NCI-H345 (cell line): Measurements from ENCODE around the gene BCAS1.
A peak's percentile ranks its signal among the peaks of the same experiment; 100 is the strongest.
"Not testable (repeated sequence)": the region's sequence is repeated elsewhere in the genome, so short reads cannot be mapped to it uniquely, and the experiment has no call there.

ENCODE experiments used
- DNase-seq: peaks from one replicate; lab custom pipeline; 2025; lab: John Stamatoyannopoulos, UW

The BCAS1 gene

DNA sequence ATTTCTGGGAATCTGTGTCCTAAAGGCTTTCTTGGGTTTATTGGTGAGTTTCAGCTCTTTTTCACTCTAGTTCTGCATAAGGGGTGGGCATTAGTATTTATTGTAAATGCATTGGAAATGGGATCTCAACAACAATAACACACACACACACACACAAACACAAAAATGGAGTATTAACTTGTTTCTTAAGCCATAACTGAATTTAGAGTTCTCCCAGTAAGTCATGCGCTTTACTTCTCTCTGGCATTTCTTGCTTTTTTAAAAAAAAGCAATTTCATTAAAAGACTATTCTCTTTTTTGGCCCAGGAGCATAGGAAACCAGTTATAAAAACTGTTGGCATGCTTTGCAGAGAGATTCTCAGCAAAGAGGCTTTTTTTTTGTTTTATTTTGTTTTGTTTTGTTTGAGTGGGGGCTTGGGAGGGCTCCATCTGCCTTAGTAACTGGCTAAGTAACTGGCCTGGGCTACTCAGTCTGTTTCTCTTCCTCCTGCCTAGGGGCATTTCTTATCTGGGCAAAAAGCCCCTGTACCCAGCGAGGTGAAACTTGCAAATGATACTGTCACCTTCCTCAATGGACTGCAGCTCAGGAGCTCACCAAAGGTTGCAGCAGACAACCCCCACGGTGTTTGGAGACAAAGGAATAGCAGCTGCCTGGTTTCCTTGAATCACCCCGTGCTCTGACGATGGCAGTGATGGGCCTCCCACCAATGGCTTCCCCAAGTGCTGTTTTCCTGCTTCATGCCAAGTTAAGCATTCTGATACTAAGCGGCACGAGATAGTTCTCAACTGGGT, 128.5 kb downstream of the BCAS1 start:
- no peak for DNase-seq

DNA sequence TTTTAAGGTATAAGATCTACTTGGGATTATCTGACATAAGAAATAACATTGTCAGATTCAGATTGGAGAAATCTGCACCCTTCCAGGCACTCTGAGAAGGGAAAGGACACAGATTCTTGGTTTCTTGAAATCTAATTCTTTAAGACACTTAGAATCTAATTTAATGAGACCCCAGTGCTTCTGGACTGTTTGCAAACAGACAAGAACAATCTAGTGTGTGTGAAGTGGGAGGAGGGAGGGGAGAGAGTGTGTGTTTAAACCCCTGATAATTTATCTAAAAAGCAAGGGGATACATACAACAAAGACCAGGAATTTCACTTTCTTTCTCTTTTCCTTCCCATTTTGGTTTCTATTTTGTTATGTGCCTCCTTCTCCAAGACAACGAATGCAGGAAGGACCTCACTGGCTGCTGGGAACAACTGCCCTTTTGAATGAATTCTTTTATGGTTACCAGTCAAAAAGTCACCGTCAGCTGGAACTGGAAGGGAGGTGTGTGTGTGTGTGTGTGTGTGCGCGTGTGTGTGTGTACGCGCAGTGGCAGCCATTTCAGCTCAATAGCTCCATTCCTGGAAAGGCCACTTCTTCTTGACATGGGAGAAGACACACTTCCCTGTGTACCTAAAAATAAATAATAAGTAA, 129.4 kb downstream of the BCAS1 start:
- no peak for DNase-seq

DNA sequence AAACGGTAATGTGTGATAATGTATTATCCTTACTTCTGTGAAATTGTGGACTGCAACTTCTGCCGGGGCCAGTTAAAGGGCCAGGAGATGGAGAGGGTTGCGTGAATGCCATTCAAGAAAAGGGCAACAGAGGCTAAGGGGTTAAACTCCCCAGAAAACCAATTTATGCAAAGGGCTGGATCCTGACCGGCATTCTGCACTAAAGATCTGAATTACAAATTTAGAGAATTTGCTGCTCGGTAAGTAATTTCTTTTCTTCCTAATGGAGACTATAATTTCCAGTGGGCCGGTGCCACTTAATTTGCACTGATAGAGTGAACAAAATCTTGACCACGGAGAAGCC, 130.1 kb downstream of the BCAS1 start:
- no peak for DNase-seq

DNA sequence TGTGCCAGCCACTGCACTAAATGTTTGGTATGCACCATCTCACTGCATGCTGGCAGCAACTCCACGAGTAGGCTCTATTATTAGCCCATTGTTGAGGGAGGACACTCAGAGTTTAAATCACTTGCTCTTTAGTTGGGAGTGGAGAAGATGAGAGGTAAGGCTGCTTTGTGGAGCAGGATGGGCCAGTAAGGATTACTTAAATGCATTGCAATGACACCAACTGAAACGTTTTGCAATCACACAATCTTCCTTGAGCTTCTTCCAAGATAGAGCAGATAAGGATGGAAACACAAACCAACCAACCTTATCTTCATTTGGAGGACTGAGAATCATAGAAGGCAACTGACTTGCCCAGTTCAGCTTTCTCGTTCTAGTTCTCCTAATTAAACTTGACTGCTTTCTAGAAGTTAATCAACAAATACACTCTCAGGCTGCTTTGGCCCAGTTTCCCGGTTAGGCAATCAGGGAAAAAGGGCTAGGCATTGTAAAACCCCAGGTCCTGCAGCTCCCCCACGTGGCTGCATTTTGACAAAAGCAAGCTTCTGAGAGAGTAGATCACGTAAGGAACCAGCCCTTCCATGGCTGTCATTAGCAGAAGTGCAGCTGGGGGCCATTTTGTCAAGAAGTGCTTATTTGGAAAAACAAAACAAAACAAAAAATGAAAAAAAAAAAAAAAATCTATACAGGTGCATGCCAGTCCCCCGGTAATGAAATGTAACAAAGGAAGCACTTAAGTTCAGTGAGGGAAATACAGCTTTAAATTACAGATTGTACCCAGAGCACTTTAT, 130.6 kb downstream of the BCAS1 start:
- DNase-seq = peak; percentile 6

DNA sequence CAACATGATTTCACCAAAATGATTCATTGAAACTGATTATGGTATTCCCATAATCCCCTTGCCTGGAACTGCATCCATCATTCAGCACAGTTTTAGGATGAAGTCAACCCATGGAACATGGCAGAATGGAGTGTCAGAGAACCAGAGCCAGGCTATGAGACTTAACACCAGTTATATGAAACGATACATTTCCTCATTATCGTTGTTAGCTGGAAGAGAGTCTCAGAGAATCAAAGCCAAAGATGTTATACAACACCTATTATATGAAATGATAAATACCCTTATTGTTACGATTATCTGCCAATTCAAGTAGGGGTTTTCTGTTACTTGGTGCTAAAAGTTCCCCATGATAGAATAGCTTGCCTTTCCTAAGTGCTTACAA, 131.2 kb downstream of the BCAS1 start:
- no peak for DNase-seq

DNA sequence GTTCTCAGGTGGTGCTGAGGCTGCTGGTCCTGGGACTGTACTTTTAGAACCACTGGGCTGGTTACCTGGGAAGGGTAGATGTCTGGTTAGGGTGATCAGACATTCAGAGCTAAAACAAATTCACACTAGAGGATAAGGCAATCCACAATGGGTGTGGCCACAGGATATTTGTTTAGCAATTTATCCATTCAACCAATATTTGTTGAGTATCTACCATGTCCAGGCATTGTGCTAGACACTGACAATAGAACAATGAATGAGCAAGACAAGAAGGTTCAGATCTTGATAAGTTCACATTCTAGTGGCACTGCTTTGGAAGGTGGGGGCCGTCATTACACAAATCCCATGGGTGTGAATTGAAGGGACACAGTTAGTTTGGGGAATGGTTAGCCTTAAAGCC, 131.7 kb downstream of the BCAS1 start:
- no peak for DNase-seq

DNA sequence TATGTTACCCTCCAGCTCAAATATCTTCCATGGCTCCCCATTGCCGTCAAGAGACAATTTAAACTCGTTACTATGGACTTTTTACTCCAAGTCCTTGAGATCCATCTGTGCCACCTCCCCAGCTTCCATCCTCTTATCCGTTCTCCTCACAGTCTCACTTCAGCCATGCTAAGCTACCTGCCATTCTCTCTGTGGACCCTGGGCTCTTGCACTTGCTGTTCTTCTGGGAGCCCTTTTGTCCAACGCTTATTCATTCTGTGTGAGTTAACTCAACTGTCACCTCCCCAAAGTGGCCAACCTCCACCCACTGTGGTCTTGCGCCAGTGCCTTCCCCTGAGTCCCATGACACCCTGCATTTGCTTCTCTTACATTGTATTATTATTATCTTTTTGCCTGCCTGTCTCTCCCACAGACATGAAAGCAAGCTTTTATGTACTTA, 132.4 kb downstream of the BCAS1 start:
- DNase-seq = no peak

DNA sequence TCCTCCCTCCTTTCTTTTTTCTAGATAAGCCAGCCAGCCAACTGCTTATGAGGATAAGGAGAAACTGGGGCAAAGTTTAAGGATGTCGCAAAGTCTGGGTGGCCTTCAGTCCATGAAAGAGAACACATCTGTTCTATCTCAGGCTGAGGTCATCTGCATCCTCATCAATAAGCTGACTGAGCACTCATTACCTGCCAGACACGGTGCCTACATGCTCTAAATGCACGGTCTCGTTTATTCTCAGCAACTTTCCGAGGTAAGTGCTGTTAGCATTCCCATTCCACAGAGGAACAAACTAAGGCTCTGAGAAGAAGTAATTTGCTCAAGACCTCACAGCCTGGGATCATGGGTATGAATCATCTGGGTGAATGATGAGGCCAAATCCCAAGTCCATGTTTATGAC, 133.1 kb downstream of the BCAS1 start:
- no peak for DNase-seq

DNA sequence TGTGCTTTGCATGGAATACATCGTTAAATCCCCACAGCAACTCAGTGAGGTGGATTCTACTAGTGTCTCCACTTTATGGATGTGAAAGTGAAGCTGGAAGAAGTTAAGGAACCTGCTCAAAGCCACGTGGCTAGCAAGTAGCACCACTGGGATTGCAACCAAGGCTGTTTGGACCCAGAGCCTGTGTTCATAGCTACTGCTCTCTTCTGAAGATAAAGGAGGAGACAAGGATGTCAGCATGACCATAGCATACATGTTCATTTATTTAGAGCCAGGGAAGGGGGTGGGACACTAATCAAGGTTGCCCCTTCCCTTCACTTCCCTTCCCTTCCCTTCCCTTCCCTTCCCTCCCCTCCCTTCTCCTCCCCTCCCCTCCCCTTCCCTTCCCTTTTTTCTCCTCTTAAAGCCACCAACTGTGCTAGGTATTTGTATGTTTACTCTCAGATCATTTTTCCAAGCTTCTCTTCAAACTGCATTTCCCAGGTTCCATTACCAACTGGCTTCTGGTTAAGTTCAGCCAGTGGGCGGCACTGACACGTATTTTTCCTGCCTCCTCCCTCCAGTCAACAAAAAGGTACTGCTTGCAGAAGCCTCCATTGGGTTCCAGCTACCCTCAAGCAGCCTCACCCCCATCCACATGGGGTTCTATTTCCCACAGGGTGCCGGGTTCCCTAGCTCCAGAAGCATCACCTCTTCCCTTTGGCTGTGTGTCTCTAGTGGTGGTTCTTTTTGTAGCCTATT, 134.9 kb downstream of the BCAS1 start:
- DNase-seq = no peak

DNA sequence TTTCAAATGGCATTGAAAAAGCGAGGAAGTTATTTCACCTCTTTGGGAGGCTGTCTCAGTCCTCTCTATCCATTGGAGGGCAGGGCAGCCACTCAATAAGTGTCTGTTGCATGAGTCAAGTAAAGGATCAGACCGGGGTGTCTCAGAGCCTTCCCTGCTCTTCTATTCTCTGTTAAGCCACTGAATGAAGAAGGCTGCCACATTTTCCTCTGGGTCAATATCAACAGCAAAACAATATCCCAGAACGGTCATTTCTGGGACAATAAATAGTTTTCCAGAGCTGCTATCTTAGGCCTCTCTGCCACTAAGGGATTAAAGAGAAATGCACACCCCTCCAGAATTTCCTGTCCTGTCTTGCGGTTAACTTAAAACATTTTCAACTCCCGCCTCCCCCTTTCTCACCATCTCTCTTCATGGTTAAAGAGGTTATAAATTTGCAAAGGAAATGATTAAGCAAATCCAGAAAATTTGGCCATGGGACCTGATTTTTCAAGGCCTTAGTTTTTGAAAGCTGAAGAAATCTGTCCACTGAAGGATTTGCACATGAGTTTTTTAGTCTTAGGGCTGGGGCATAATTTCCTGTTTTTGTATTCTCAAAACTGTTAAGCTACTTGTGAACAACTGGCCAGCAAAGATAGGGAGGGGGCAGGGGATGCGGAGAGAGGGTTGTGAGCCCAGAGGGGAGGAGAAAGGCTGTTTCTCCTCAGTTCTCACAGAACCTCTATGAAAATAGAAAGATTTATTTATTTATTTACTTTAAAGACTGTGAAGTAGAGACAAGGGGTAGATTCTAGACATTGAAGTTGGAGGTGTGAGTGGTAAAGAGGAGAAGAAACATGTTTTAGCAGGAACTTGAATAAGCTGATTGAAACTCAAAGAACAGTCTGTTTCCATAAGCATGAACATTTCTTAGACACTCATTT, 135.7 kb downstream of the BCAS1 start:
- no peak for DNase-seq

DNA sequence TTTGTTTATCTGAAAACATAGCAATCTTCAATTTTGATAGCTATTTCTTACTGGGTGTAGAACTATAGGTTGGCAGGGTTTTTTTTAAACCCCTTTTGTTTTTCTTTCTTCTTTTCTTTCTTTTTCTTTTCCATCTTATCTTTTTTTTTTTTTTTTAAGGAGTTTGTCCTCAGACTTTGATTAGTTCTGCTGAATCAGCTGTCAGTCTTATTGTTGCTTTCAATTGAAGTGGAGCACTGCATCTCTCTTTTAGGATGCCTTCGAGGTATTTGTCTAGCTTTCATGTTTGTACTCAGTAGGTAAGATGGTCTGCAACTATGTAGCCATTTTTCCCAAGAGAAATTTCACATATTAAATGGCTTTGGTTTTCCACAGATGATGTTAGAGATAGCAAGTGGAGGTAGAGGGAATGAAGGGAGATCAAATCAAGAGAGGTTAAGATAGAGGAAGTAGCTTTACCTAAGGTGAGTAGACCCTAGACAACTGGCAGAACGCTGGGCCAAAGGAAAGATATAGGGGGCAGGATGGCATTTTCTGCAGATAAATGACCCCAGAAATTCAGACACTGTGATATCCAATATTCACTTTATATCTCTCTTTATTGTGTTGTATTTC, 137.1 kb downstream of the BCAS1 start:
- no peak for DNase-seq

DNA sequence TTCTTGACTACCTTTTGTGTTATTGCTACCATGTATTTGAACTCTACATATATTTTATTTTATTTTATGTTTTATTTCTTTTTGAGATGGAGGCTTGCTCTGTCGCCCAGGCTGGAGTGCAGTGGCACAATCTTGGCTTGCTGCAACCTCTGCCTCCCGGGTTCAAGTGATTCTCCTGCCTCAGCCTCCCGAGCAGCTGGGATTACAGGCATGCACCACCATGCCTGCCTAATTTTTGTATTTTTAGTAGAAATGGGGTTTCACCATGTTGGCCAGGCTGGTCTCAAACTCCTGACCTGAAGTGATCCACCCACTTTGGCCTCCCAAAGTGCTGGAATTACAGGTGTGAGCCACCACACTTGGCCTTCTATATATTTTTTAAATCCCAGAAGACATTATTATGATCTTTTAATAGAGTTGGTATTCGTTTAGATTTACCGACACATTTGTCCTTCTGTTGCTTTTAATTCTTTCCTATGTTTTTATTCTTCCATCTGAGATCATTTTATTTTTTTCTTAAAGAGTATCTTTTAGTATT, 137.7 kb downstream of the BCAS1 start:
- DNase-seq = not testable (repeated sequence)

DNA sequence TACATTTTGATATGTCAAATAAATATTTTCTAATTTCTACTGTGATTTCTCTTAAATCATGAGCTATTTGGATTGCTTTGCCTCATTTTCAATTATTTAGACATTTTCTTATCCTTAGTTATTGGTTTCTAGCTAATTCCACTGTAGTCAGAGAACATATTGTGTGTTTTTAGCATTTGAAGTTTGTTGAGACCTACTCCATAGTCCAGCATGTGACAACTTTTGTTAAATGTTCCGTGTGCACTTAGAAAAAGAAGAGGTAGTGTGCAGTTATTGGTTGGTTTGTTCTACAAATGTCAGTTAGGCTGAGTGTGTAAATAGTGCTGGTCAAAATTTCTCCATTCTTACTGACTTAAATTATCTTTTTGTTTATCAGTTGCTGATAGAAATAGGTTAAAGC, 138.8 kb downstream of the BCAS1 start:
- DNase-seq = no peak

DNA sequence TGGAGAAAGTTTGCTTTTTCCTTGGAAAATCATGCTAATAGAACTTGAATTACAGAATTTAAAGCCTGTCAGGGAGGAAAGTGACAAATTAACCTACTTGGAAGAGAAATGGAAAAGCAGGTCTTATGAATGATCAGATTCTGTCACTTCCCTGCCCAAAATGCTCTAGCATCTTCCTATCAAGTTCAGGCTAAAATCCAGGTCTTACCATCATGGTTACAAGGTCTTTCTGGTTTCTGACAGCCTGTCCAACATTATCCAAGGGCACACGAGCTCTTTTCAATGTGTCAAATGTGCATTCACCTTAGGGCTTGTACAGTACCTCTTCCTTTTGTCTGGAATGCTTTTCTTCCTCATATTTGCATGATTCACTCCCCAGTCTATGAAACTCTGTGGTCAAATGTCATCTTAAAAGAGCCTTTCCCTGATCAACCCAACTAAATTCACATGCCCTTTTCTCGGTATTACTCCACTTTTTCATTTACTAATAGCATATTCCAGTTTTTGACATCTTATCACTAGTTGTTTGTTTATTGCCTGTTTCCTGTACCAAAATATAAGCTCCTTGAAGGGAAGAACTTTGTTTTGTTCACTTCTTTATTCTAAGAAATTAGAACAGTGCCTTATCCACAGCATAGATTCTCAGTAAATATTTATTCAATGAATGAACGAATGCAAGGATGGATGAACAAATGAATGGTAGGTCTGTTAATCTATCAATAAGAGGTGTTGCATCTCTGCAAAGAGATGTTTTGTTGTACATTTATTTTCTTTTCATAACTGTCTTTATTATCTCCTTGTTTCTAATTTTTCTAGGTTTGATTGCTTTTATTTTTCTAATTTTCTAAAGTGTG, 139.5 kb downstream of the BCAS1 start:
- no peak for DNase-seq

DNA sequence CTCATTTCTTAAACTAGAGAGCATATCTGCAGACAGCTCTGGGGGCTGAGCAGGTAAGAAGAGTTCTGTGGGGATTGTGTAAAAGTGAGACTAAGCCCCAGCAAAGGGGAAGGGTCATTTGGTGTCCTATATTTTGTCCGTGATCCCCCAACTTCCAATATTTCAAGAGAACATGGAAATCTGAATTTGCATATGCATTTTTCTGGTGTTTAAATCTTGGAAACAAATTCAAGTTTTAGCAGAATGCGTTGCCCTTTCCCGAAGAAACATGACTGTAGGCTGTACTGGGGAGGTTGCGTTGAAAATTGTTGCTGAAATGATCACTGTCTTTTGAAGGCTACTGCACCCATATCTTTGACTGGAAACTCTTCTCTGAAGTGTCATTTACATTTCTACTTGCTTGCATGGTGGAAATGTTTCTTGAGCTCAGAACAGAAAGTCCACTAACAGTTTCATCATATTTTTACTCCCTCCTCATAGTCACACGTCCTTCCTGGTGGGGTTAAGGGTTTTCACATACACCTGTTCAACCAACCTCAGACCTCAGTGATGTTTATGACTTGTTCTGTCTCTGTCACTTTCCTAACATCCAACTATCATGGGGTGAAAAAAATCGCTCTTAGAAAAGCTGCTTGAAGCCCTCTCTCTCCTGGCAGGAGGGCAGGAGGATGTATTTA, 140.3 kb downstream of the BCAS1 start:
- DNase-seq = no peak

DNA sequence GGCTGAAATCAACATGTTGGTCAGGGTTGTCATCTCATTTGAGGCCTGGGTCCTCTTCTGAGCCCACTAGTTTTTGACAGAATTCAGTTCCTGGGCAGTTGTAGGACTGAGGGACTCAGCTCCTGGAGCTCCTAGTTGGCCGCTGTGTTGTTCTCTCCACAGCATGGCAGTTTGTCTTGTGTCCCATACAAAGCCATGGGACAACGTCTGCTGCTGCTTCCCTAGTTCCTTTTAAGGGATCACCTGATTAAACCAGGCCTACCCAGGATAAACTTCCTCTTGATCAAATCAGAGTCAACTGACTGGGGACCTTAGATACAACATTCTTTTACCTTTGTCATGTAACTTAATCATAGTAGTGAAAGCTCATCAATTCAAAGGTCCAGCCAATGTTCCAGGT, 141.0 kb downstream of the BCAS1 start:
- no peak for DNase-seq

DNA sequence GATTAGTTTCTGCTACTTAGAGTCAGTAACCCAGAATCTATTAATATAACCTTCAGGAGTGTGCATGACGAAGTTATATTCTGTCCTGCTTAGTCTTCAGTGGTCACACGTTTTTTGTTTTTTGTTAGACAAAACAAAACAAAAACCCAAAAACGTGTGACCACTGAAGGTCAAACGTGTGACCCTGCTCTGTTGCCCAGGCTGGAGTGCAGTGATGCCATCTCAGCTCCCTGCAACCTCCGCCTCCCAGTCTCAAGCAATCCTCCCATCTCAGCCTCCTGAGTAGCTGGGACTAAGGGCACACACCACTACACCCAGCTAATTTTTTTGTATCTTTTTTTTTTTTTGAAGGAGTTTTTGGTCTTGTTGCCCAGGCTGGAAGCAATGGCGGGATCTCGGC, 142.4 kb downstream of the BCAS1 start:
- DNase-seq = no peak

DNA sequence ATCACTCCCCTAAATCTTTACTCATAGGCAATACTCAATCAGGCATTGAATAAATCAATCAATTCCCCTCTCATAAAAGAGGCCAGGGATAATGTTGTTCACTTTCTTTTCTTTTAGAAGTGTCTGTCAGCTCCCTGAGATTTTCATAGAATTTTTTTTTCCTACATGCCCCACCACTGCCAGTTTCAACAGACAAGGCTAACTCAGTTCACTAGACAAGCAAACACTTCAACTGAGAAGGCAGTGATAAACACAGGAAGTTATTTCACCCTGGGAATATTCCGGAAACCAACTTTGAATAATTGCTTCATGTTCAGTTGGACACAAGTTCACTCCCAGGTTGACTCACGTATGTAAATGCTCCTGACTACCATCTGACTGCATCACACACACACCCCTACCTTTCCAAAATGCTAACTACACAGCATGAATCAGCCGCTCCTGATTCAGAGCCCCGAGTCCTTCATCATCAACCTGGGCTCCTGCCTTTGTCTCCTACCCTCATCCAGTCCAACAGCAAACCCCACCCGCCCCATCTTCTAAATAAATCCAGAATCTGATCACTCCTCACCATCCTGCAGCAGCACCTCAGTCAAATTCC, 143.9 kb downstream of the BCAS1 start:
- DNase-seq = no peak
